ENCODE results near the gene PEX10.

DNA sequence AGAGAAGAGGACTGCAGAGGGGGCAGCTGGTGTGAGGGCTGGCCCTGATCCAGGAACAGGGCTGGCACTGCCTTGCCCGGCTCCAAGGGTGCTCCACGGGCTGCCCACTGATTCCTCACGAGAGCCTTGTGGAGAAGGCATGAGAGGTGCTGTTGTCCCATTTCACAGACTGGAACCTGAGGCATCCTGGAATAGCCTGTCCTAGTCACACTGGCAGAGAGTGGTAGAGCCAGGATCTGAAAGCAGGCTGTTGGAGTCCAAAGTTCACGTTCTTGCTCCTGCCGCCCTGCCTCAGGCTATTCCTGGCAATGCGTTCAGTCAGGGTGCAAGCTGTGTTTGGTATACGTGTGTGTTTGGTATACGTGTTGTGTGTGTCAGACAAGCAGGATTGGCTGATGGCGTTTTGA, 18.9 kb downstream of the PEX10 start:
- TF ChIP-seq, protein P1, sequence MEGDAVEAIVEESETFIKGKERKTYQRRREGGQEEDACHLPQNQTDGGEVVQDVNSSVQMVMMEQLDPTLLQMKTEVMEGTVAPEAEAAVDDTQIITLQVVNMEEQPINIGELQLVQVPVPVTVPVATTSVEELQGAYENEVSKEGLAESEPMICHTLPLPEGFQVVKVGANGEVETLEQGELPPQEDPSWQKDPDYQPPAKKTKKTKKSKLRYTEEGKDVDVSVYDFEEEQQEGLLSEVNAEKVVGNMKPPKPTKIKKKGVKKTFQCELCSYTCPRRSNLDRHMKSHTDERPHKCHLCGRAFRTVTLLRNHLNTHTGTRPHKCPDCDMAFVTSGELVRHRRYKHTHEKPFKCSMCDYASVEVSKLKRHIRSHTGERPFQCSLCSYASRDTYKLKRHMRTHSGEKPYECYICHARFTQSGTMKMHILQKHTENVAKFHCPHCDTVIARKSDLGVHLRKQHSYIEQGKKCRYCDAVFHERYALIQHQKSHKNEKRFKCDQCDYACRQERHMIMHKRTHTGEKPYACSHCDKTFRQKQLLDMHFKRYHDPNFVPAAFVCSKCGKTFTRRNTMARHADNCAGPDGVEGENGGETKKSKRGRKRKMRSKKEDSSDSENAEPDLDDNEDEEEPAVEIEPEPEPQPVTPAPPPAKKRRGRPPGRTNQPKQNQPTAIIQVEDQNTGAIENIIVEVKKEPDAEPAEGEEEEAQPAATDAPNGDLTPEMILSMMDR (conservative IDR thresholded peaks at IDR 0.05; ENCODE audit: low read length) = no peak
- no peak for TF ChIP-seq EZH2phosphoT487 (IDR thresholded peaks at IDR 0.05; ENCODE audit: borderline replicate concordance)

Data from Loucy (cell line).